Measurements from ENCODE around the gene GEMIN8. TPM values are rescaled to one million over a fixed set of nuclear protein-coding genes. Genes with fewer than 3 reads are reported as not detected.

Gene GEMIN8
- polyA plus RNA-seq, 6 donors from 2014 or later = 13.0 to 24.7 (median 20.6) TPM

GRCh38 chrX:14032406-14032805 is 2.7 kb upstream of the GEMIN8 start:
- peak; percentile 59 for DNase-seq
- no peaks in the 10 kb centered on the region for H3K36me3 Mint-ChIP-seq
- H3K27me3 Mint-ChIP-seq = peaks cover 9 to 38% (median 10%) of the 10 kb centered on the region in 3 donors
- no peaks in the 10 kb centered on the region for H3K9me3 Mint-ChIP-seq
- H3K27ac Mint-ChIP-seq = peak overlapping the region in 4 of 6 donors; percentile 12 to 72 (median 48)
- ATAC-seq (ENCODE audit: low read depth in 2 of 2) = no peak
- H3K4me1 Mint-ChIP-seq = peaks cover 8 to 19% (median 9%) of the 10 kb centered on the region in 3 donors
- peak overlapping the region in 1 of 8 donors; percentile 93 for H3K4me3 Mint-ChIP-seq

DNA sequence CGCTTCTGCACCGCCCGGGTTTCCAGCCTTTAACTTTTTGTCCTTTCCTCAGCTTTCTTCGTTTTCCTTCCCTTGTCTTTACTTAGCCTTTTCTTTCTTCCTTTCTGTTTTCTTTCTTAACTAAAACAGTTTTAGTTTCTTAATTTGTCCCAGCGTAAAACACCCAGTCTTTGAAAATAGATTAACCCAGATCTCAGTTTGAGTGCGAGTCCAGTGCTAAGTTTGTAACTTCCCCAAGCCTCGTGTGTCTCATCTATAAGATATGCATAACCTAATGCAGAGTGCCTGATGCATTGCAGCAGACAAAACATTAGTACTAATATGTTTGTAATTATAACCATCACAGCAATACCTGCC is 460 bp upstream of the GEMIN8 start:
- no peak for DNase-seq
- peak overlapping the region; percentile 90 to 100 (median 94) for H3K4me3 Mint-ChIP-seq
- H3K27me3 Mint-ChIP-seq = peaks cover 5 to 20% (median 6%) of the 10 kb centered on the region in 3 donors
- H3K4me1 Mint-ChIP-seq = peaks cover 8 to 27% (median 9%) of the 10 kb centered on the region in 3 donors
- peak overlapping the region; percentile 94 to 100 (median 98) for H3K27ac Mint-ChIP-seq
- peak in 1 of 2 donors; percentile 16 for ATAC-seq (ENCODE audit: low read depth in 2 of 2)
- H3K36me3 Mint-ChIP-seq = no peaks in the 10 kb centered on the region
- no peaks in the 10 kb centered on the region for H3K9me3 Mint-ChIP-seq

- no peak for ATAC-seq (ENCODE audit: low read depth in 2 of 2)
- DNase-seq = no peak
- Mint-ChIP-seq H3K9me3 (no peaks in the 10 kb centered on the region), H3K4me1 (peaks cover 8 to 27% (median 9%) of the 10 kb centered on the region in 3 donors), H3K27me3 (peaks cover 0 to 8% (median 6%) of the 10 kb centered on the region in 3 donors), H3K27ac (peak overlapping the region; percentile 94 to 100 (median 98)), H3K36me3 (no peaks in the 10 kb centered on the region), H3K4me3 (peak overlapping the region; percentile 90 to 100 (median 94))
Measured at GRCh38 chrX:14029039-14029424, 660 bp downstream of the GEMIN8 start.

- peak overlapping the region in 4 of 6 donors; percentile 66 to 98 (median 86) for H3K27ac Mint-ChIP-seq
- H3K4me1 Mint-ChIP-seq = peaks cover 8 to 27% (median 9%) of the 10 kb centered on the region in 3 donors
- DNase-seq (no peak), ATAC-seq (ENCODE audit: low read depth in 2 of 2) (no peak)
- H3K4me3 Mint-ChIP-seq = peak overlapping the region in 6 of 8 donors; percentile 53 to 97 (median 92)
- no peaks in the 10 kb centered on the region for H3K36me3 Mint-ChIP-seq
- no peaks in the 10 kb centered on the region for H3K9me3 Mint-ChIP-seq
- peaks cover 0 to 3% (median 0%) of the 10 kb centered on the region in 3 donors for H3K27me3 Mint-ChIP-seq
Measured at GRCh38 chrX:14028473-14028872, 1.2 kb downstream of the GEMIN8 start.

- no peaks in the 10 kb centered on the region for H3K36me3 Mint-ChIP-seq
- peak overlapping the region in 1 of 6 donors; percentile 8 for H3K27ac Mint-ChIP-seq
- no peaks in the 10 kb centered on the region for H3K9me3 Mint-ChIP-seq
- peak overlapping the region in 1 of 8 donors; percentile 93 for H3K4me3 Mint-ChIP-seq
- no peak for ATAC-seq (ENCODE audit: low read depth in 2 of 2)
- H3K4me1 Mint-ChIP-seq = peaks cover 8 to 27% (median 9%) of the 10 kb centered on the region in 3 donors
- no peak for DNase-seq
- H3K27me3 Mint-ChIP-seq = no peaks in the 10 kb centered on the region
Measured at GRCh38 chrX:14027511-14028019, 2.1 kb downstream of the GEMIN8 start.

DNA sequence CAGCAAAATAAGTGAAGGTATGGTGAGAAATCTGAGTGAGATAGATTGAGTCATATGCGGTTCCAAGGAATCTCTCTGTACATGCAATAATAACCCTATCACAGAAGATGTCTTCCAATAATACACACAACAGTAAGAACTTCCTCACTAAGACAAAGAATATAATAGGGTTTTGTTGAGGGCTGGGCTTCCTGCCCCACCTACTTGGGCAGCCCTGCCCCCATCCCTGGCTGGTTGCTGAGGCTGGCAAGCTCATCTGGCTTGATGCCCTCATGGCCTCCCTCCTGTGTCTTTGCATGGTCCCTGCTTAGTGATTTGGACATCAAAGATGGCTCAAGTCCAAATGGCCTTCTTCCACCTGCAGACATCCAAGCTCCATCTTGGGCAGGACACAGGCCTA is 2.7 kb downstream of the GEMIN8 start:
- Mint-ChIP-seq H3K36me3 (no peaks in the 10 kb centered on the region), H3K9me3 (peaks cover 0 to 4% (median 0%) of the 10 kb centered on the region in 7 donors), H3K4me1 (peaks cover 8 to 27% (median 9%) of the 10 kb centered on the region in 3 donors), H3K27me3 (no peaks in the 10 kb centered on the region), H3K27ac (peak overlapping the region in 1 of 6 donors; percentile 8), H3K4me3 (peak overlapping the region in 1 of 8 donors; percentile 93)
- ATAC-seq (ENCODE audit: low read depth in 2 of 2) (no peak), DNase-seq (no peak)

DNA sequence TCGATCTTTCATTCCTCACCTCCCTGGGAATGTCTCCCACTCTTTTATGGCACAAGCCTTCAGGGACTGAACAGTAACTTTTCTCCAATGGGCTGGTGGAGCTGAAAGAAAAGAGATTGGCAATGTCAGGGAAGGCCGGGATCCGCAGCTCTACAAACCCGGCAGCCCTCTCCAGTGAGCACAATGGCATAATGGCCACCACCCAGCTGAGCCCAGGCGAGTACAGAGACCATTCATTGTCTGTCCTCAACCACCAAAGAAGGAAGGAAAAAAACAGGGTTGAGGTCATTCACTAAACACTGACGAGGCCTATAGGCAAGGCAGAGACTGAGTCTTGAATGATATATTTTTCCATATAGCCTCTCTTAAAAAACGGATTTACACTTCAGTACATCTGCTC is 3.6 kb downstream of the GEMIN8 start:
- ATAC-seq (ENCODE audit: low read depth in 2 of 2) (no peak), DNase-seq (no peak)
- H3K36me3 Mint-ChIP-seq = no peaks in the 10 kb centered on the region
- peaks cover 0 to 4% (median 0%) of the 10 kb centered on the region in 7 donors for H3K9me3 Mint-ChIP-seq
- H3K4me3 Mint-ChIP-seq = no peak overlapping the region
- peaks cover 4 to 27% (median 9%) of the 10 kb centered on the region in 3 donors for H3K4me1 Mint-ChIP-seq
- H3K27ac Mint-ChIP-seq = peak overlapping the region in 2 of 6 donors; percentile 66 to 73
- H3K27me3 Mint-ChIP-seq = no peaks in the 10 kb centered on the region

DNA sequence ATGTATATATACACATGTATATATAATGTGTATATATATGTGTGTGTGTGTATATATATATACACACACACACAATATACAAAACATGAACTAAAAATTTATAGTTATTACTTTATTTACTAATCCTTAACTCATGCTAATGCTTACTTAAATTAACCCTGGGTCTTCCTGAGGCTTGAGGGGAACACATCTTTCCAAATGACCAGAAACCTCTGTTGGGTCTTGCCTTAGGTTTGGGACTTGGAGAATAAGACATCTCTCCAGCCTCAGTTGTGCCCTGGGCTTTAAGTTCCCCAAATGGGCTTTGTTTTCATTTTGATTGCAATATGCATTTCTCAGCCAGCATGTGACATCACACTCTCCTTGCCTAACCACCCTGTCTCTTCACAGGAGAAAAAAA is 7.7 kb downstream of the GEMIN8 start:
- Mint-ChIP-seq H3K27ac (no peak overlapping the region), H3K4me1 (peaks cover 0 to 4% (median 0%) of the 10 kb centered on the region in 3 donors), H3K36me3 (peaks cover 12 to 18% of the 10 kb centered on the region in 2 donors), H3K27me3 (no peaks in the 10 kb centered on the region), H3K4me3 (no peak overlapping the region), H3K9me3 (peaks cover 0 to 4% (median 0%) of the 10 kb centered on the region in 7 donors)
- no peak for DNase-seq
- no peak for ATAC-seq (ENCODE audit: low read depth in 2 of 2)

- Mint-ChIP-seq H3K4me1 (peaks cover 0 to 7% (median 0%) of the 10 kb centered on the region in 3 donors), H3K36me3 (peaks cover 32 to 34% of the 10 kb centered on the region in 2 donors), H3K9me3 (peaks cover 0 to 4% (median 0%) of the 10 kb centered on the region in 7 donors), H3K27me3 (peaks cover 0 to 12% (median 0%) of the 10 kb centered on the region in 3 donors), H3K4me3 (no peak overlapping the region), H3K27ac (no peak overlapping the region)
- DNase-seq = no peak
- no peak for ATAC-seq (ENCODE audit: low read depth in 2 of 2)
Measured at GRCh38 chrX:14017399-14017798, 12.3 kb downstream of the GEMIN8 start.

DNA sequence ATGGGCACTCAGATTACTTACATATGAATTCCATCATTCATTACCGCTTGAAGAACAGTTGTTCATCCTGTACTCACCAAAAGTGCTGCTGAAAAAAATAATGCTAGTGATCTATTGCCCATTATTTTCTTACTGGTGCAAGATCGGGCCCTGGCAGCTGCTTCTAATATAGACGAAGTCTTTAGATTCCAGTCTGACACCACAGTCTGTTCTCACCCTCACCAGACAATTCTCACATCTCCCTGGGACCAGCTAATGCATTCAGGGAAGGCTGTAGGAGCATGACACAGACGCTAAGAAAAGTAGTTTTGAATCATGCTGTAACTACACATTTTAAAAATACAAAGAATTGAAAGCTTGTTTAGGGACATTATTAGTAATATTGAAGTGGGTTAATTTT is 13.8 kb downstream of the GEMIN8 start:
- Mint-ChIP-seq H3K9me3 (peaks cover 0 to 4% (median 0%) of the 10 kb centered on the region in 7 donors), H3K27ac (no peak overlapping the region), H3K4me1 (peaks cover 0 to 7% (median 0%) of the 10 kb centered on the region in 3 donors), H3K4me3 (peak overlapping the region in 1 of 8 donors; percentile 25), H3K27me3 (peaks cover 0 to 12% (median 0%) of the 10 kb centered on the region in 3 donors), H3K36me3 (peaks cover 32 to 34% of the 10 kb centered on the region in 2 donors)
- DNase-seq = no peak
- ATAC-seq (ENCODE audit: low read depth in 2 of 2) = no peak

GRCh38 chrX:14015294-14015693 is 14.4 kb downstream of the GEMIN8 start:
- Mint-ChIP-seq H3K27me3 (peaks cover 0 to 12% (median 0%) of the 10 kb centered on the region in 3 donors), H3K36me3 (peaks cover 27 to 32% of the 10 kb centered on the region in 2 donors)
- DNase-seq = no peak

GRCh38 chrX:14014526-14014925 is 15.2 kb downstream of the GEMIN8 start:
- H3K27me3 Mint-ChIP-seq = peaks cover 0 to 12% (median 0%) of the 10 kb centered on the region in 3 donors
- DNase-seq (no peak), ATAC-seq (ENCODE audit: low read depth in 2 of 2) (no peak)
- no peak overlapping the region for H3K4me3 Mint-ChIP-seq
- H3K9me3 Mint-ChIP-seq = peaks cover 0 to 4% (median 0%) of the 10 kb centered on the region in 7 donors
- H3K4me1 Mint-ChIP-seq = peaks cover 0 to 7% (median 0%) of the 10 kb centered on the region in 3 donors
- H3K36me3 Mint-ChIP-seq = peaks cover 22 to 27% of the 10 kb centered on the region in 2 donors
- no peak overlapping the region for H3K27ac Mint-ChIP-seq

More at GRCh38 chrX:14015294-14015693, 14.4 kb downstream of the GEMIN8 start:
- Mint-ChIP-seq H3K4me1 (peaks cover 0 to 7% (median 0%) of the 10 kb centered on the region in 3 donors), H3K9me3 (peaks cover 0 to 4% (median 0%) of the 10 kb centered on the region in 7 donors), H3K4me3 (no peak overlapping the region), H3K27ac (no peak overlapping the region)
- no peak for ATAC-seq (ENCODE audit: low read depth in 2 of 2)

DNA sequence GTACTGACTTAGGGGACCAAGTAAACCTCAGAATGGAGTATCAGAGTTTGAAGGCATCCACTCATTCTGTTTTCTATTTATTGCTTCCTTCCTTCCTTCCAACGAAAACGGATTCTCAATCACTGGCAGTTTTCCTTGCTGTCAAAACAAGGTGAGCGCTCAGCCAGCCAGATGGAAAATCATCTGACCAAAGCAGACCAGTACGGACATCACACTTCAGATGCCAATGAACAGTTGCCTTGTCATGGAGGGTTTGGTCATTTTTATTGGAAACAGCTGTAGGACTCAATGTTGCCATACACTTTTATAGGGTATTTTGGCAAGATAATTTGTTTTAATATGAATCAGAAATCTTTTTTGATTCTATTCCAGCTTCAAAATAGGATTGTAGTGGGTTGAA is 16.6 kb downstream of the GEMIN8 start:
- Mint-ChIP-seq H3K27me3 (peaks cover 0 to 12% (median 0%) of the 10 kb centered on the region in 3 donors), H3K9me3 (peaks cover 0 to 4% (median 0%) of the 10 kb centered on the region in 7 donors), H3K4me1 (peaks cover 0 to 7% (median 0%) of the 10 kb centered on the region in 3 donors), H3K36me3 (peaks cover 20 to 36% of the 10 kb centered on the region in 2 donors), H3K27ac (no peak overlapping the region), H3K4me3 (no peak overlapping the region)
- DNase-seq = no peak
- no peak for ATAC-seq (ENCODE audit: low read depth in 2 of 2)

DNA sequence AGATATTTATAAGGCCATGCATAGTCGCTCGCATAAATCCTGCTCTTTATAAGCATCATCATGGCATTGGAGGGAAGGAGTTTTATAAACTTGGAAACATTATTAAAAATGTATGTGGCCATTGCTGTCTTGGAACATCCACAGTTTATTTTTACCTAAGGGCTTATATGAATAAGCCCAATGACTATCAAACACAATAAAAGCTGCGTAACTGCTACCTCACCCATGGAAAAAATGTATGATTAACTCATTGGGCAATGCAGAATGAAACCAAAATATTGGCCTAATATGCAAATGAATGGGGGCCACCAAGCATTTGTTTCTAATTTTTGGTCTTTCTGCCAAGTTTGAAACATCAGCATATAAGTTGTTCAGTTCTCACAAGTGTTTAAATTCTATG is 19.1 kb downstream of the GEMIN8 start:
- H3K4me1 Mint-ChIP-seq = peaks cover 0 to 7% (median 0%) of the 10 kb centered on the region in 3 donors
- DNase-seq (no peak), ATAC-seq (ENCODE audit: low read depth in 2 of 2) (no peak)
- H3K4me3 Mint-ChIP-seq = no peak overlapping the region
- peaks cover 0 to 4% (median 0%) of the 10 kb centered on the region in 7 donors for H3K9me3 Mint-ChIP-seq
- H3K36me3 Mint-ChIP-seq = peaks cover 24 to 49% of the 10 kb centered on the region in 2 donors
- peaks cover 0 to 12% (median 0%) of the 10 kb centered on the region in 3 donors for H3K27me3 Mint-ChIP-seq
- peak overlapping the region in 1 of 6 donors; percentile 30 for H3K27ac Mint-ChIP-seq

Data from naive B cell (primary cell).